Left cardiac atrium (tissue), 4 donors: ENCODE measurements around the gene SPINT2. TPM values are rescaled to one million over a fixed set of nuclear protein-coding genes. Genes with fewer than 3 reads are reported as not detected.
A peak's percentile ranks its signal among the peaks of the same experiment; 100 is the strongest.
"Not testable (repeated sequence)": the region's sequence is repeated elsewhere in the genome, so short reads cannot be mapped to it uniquely, and the experiment has no call there.

ENCODE experiments used
- ATAC-seq, 2 donors: fragments of 200-7000 bp; cut with Tn5 transposase; one replicate each; pipeline ENCODE4 v1.9.1; 2020; ENCODE audit warnings: mild to moderate bottlenecking in 2 of 2, moderate library complexity in 2 of 2
- DNase-seq: peaks from one replicate; pipeline ENCODE4 v3.0.0-alpha.2; 2020
- intact Hi-C, 2 donors: fragments of 100-400 bp; cut with DNase I; formaldehyde crosslinking; loops; one replicate each; pipeline versions ENCODE4 v1.14.1 to v1.15.1; 2022 to 2023
- long read RNA-seq: library from polyadenylated mRNA; unstranded; transcript quantifications from one replicate; pipeline ENCODE4 v2.0.0, GENCODE V29; 2021
- total RNA-seq, 2 donors: library from RNA; stranded (reverse); fragmentation: NEBNext Ultra II Directional; extraction: Animal tissue kit (Norgen Biotek cat#: 25700); gene quantifications; one replicate each; pipeline ENCODE4 v1.2.1, GENCODE V29; 2021
- donor health status: DM: no; HTN: yes; CAD: no.
- donor health status: DM: no; HTN: yes; CAD: no; lungs with severe emphysema.
- donor health status: DM: yes; HTN: yes; CAD: no.
- donor health status: Dilated cardiomyopathy.

Gene SPINT2, protein sequence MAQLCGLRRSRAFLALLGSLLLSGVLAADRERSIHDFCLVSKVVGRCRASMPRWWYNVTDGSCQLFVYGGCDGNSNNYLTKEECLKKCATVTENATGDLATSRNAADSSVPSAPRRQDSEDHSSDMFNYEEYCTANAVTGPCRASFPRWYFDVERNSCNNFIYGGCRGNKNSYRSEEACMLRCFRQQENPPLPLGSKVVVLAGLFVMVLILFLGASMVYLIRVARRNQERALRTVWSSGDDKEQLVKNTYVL
- total RNA-seq, result 10 to 100 TPM in 1 of 2 donors, 1 to 10 TPM in 1; 8.6 to 13.6 TPM
- long read RNA-seq, transcript SPINT2-201 (7 exons, 1,802 nt), result major isoform, 31 of 33 reads
- long read RNA-seq, partial matches to known transcripts, result 0 of 33 reads
- long read RNA-seq, other reads (novel, unspliced or antisense), result 2 of 33 reads

DNA sequence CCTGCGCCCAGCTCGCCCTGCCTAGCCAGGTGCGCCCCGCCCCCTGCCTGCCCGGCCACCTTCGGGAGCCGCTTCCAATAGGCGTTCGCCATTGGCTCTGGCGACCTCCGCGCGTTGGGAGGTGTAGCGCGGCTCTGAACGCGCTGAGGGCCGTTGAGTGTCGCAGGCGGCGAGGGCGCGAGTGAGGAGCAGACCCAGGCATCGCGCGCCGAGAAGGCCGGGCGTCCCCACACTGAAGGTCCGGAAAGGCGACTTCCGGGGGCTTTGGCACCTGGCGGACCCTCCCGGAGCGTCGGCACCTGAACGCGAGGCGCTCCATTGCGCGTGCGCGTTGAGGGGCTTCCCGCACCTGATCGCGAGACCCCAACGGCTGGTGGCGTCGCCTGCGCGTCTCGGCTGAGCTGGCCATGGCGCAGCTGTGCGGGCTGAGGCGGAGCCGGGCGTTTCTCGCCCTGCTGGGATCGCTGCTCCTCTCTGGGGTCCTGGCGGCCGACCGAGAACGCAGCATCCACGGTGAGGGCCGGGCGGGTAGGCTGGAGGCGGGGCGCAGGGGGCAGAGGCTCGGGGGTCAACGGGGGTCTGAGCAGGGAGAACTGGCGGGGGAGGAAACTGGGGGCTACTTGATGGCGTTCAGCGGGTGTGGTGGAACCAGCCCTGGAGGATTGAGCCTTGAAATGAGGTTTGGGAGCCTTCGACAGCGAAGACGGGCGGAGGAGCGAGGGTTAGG is at the start of gene SPINT2:
SPINT2 (plus strand) TSS at position 88 of the 727 bp plus-strand sequence; CDS start at position 408, 320 bp downstream.
- DNase-seq (peak; percentile 45), ATAC-seq (peak; percentile 55 to 62)
- intact Hi-C loops, result no loop called here

GRCh38 chr19:38216785-38217641 is 47.4 kb upstream of the SPINT2 start:
- no peak for DNase-seq
- ATAC-seq, result no peak
- intact Hi-C loops, result loop anchor here in 1 of 2 donors (10.0 kb wide), 1 partner anchor 82 kb away; no protein-coding TSS in a partner anchor

DNA sequence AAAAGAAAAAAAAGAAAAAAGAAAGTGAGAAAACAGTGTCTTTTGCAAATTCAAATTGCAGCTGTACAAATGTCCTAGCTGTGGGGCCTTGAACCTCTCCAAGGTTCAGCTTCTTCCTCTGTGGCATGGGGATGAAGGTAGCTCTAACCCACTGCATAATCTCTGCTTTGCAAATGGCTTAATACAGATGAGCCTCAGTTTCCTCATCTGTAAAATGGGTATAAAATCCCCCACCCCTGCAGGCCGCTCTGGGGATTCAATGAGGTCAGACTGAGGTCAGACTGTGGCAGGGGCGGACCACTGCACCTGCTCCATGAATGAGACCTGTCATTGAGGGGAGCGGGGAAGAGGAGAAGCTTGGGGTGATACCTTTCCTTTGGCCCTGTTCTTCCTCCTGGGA is 46.2 kb upstream of the SPINT2 start:
- intact Hi-C loops, result loop anchor here in 1 of 2 donors (10.0 kb wide), 1 partner anchor 83 kb away; no protein-coding TSS in a partner anchor
- DNase-seq, result no peak
- ATAC-seq, result no peak

- DNase-seq, result no peak
- ATAC-seq, result no peak
- intact Hi-C loops, result loop anchor here in 1 of 2 donors (10.0 kb wide), 1 partner anchor 84 kb away; no protein-coding TSS in a partner anchor
These were observed 45.2 kb upstream of the SPINT2 start for GRCh38 chr19:38219221-38219620.

DNA sequence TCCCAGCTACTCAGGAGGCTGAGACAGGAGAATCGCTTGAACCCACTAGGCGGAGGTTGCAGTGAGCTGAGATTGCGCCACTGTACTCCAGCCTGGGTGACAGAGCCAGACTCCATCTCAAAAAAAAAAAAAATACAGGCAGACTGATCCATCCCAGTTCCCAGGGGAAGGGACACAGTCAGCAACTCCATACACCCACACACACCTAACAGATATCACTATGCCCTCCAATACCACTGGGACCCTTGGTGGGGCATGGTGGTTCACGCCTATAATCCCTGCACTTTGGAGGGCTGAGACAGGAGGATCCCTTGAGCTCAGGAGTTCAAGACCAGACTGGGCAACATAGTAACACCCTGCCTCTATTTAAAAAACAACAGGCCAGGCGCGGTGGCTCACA is 43.0 kb upstream of the SPINT2 start:
- intact Hi-C loops, result loop anchor here in 1 of 2 donors (10.0 kb wide), 1 partner anchor 77 kb away; no protein-coding TSS in a partner anchor
- DNase-seq (no peak), ATAC-seq (no peak)

- DNase-seq (no peak), ATAC-seq (no peak)
- intact Hi-C loops, result loop anchor here in 1 of 2 donors (10.0 kb wide), 1 partner anchor 77 kb away; no protein-coding TSS in a partner anchor
These were observed 42.2 kb upstream of the SPINT2 start for GRCh38 chr19:38221919-38222830.

DNA sequence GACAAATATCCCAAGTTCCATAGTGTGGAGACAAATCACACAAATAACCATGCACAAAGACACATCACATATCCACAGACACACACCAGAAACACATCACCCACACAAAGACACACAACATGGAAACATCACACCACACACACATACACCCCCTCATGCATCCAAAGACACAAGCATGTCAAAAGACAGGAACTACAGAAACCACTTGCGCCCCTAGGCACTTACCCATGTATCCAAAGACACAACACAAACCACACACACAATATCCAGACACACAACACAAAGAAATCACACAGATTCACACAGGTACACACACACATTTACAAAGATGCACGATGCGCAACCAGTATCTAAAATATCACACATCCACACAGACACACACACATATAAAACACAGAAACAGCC is 41.3 kb upstream of the SPINT2 start:
- DNase-seq (no peak), ATAC-seq (no peak)
- intact Hi-C loops, result loop anchor here in 1 of 2 donors (10.0 kb wide), 1 partner anchor 78 kb away; no protein-coding TSS in a partner anchor

DNA sequence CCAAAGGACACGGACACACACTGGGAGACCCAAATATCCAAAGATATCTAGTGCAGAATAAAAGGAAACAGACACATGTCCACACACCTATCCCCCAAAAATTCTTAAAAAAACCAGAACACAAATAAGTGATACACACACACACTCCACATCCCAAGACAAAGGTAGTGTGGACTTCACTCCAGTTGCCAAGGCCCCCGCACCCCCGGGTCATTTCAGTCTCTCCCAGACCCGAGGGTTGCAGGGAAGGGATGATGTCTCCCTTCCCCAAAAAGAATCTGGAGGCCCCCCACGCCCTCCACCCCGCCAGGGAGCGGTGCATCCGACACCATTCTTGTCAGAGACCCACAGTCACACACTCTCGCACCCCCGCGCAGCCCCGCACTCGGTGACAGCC is 40.8 kb upstream of the SPINT2 start:
- intact Hi-C loops, result loop anchor here in 1 of 2 donors (10.0 kb wide), 1 partner anchor 79 kb away; no protein-coding TSS in a partner anchor
- DNase-seq (no peak), ATAC-seq (no peak)

DNA sequence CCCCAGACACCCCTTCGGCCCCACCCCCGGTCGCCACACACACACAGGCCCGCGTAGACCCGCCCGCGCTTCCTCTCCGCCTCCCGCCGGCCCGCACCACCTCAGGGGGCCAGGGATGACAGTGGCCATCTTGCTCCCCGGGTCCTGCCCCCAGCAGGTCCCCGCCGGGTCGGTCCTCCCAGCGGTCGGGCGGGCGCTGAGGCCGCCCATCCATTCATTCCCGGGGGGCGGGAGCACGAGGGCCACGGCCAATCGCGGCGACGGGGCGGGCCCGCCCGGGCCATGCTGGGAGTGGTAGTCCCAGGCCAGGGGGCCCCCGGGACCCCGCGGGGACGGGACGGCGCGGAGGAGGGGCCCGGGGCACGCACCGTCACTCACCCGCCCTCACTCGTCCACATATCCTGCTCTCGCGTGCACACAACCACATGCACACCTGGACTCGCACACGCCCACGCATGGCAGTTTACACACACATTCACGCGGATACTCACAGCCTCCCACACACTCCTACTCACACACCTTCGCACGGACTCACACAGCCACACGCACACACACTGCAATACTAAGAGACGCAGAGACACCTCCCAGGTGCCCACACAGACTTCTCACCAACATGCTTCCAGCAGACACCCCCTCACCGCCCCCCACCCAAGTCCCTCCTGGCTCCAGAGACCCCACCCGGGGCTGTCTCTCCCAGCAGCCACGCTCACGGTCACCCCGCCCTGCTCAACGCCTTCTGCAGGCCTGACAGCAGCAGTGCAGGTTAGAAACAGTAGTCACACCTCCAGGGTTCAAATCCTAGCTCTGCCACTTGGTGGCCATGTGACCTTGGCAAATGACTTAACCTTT is 40.1 kb upstream of the SPINT2 start, which contains the start of gene DPF1:
DPF1 (minus strand) TSS at position 209 of the 849 bp plus-strand sequence; CDS start at position 129, 80 bp downstream.
- DNase-seq (peak; percentile 53), ATAC-seq (peak; percentile 86 to 89)
- intact Hi-C loops, result loop anchor here in 1 of 2 donors (10.0 kb wide), 1 partner anchor 79 kb away; no protein-coding TSS in a partner anchor

DNA sequence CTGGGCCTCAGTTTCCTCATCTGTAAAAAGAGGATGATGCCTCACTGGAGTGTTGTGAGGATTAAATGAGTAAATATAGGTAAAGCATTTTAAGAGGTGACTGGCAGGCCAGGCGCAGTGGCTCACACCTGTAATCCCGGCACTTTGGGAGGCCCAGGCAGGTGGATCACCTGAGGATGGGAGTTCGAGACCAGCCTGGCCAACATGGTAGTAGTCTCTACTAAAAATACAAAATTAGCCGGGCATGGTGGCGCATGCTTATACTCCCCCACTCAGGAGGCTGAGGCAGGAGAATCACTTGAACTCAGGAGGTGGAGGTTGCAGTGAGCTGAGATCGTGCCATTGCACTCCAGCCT is 39.5 kb upstream of the SPINT2 start:
- intact Hi-C loops, result loop anchor here in 1 of 2 donors (10.0 kb wide), 1 partner anchor 80 kb away; no protein-coding TSS in a partner anchor
- not testable (repeated sequence) for ATAC-seq, DNase-seq

GRCh38 chr19:38227287-38228004 is 36.9 kb upstream of the SPINT2 start:
- intact Hi-C loops, result loop anchor here in 1 of 2 donors (10.0 kb wide), 1 partner anchor 83 kb away; no protein-coding TSS in a partner anchor
- DNase-seq (no peak), ATAC-seq (no peak)

GRCh38 chr19:38228005-38228377 is 36.4 kb upstream of the SPINT2 start:
- DNase-seq (no peak), ATAC-seq (no peak)
- intact Hi-C loops, result loop anchor here in 1 of 2 donors (10.0 kb wide), 1 partner anchor 83 kb away; no protein-coding TSS in a partner anchor

GRCh38 chr19:38228491-38229439 is 35.6 kb upstream of the SPINT2 start:
- intact Hi-C loops, result loop anchor here in 1 of 2 donors (10.0 kb wide), 1 partner anchor 84 kb away; no protein-coding TSS in a partner anchor
- no peak for DNase-seq
- ATAC-seq, result no peak

- intact Hi-C loops, result loop anchor here (5.0 to 10.0 kb wide), 3 partner anchors 85 to 335 kb away; no protein-coding TSS in a partner anchor
These were observed 34.7 kb upstream of the SPINT2 start for GRCh38 chr19:38229585-38230073.

More at GRCh38 chr19:38229585-38230073, 34.7 kb upstream of the SPINT2 start:
- peak; percentile 74 for DNase-seq
- peak; percentile 87 to 91 for ATAC-seq
